ENCODE measurements around the gene M6PR.
A peak's percentile ranks its signal among the peaks of the same experiment; 100 is the strongest.
"Not testable (repeated sequence)": the region's sequence is repeated elsewhere in the genome, so short reads cannot be mapped to it uniquely, and the experiment has no call there.

The M6PR gene

GRCh38 chr12:8950702-8951478 lies 1.4 kb upstream of the M6PR start:
- no peak for DNase-seq (ENCODE audit: low read depth in 2 of 2)

- DNase-seq (ENCODE audit: low read depth in 2 of 2) = no peak
These were observed 729 bp upstream of the M6PR start for GRCh38 chr12:8950221-8950527.

- no peak for DNase-seq (ENCODE audit: low read depth in 2 of 2)
These were observed 624 bp downstream of the M6PR start for GRCh38 chr12:8948701-8949341.

- no peak for DNase-seq (ENCODE audit: low read depth in 2 of 2)
These were observed 1.7 kb downstream of the M6PR start for GRCh38 chr12:8947737-8948136.

- DNase-seq (ENCODE audit: low read depth in 2 of 2) = no peak
These were observed 2.7 kb downstream of the M6PR start for GRCh38 chr12:8946733-8947132.

- DNase-seq (ENCODE audit: low read depth in 2 of 2) = no peak
These were observed 5.8 kb downstream of the M6PR start for GRCh38 chr12:8943565-8944186.

- DNase-seq (ENCODE audit: low read depth in 2 of 2) = no peak
These were observed 7.6 kb downstream of the M6PR start for GRCh38 chr12:8941691-8942478.

- DNase-seq (ENCODE audit: low read depth in 2 of 2) = not testable (repeated sequence)
These were observed 11.5 kb downstream of the M6PR start for GRCh38 chr12:8937842-8938442.

GRCh38 chr12:8936735-8937134 lies 12.7 kb downstream of the M6PR start:
- no peak for DNase-seq (ENCODE audit: low read depth in 2 of 2)

- DNase-seq (ENCODE audit: low read depth in 2 of 2) = not testable (repeated sequence)
These were observed 15.4 kb downstream of the M6PR start for GRCh38 chr12:8934080-8934479.

GRCh38 chr12:8932464-8932863 lies 17.0 kb downstream of the M6PR start:
- not testable (repeated sequence) for DNase-seq (ENCODE audit: low read depth in 2 of 2)

- not testable (repeated sequence) for DNase-seq (ENCODE audit: low read depth in 2 of 2)
These were observed 18.7 kb downstream of the M6PR start for GRCh38 chr12:8930655-8931323.

- no peak for DNase-seq (ENCODE audit: low read depth in 2 of 2)
These were observed 26.9 kb downstream of the M6PR start for GRCh38 chr12:8922544-8922943.

GRCh38 chr12:8919643-8920042 lies 29.8 kb downstream of the M6PR start:
- not testable (repeated sequence) for DNase-seq (ENCODE audit: low read depth in 2 of 2)

- DNase-seq (ENCODE audit: low read depth in 2 of 2) = no peak
These were observed 31.7 kb downstream of the M6PR start for GRCh38 chr12:8917751-8918150.

GRCh38 chr12:8917031-8917430 lies 32.4 kb downstream of the M6PR start:
- no peak for DNase-seq (ENCODE audit: low read depth in 2 of 2)

- no peak for DNase-seq (ENCODE audit: low read depth in 2 of 2)
These were observed 33.3 kb downstream of the M6PR start for GRCh38 chr12:8916154-8916553.

GRCh38 chr12:8914716-8915526 lies 34.5 kb downstream of the M6PR start:
- DNase-seq (ENCODE audit: low read depth in 2 of 2) = no peak

GRCh38 chr12:8914033-8914715 lies 35.3 kb downstream of the M6PR start, which contains the start of gene PHC1:
Gene PHC1 (plus strand): TSS chr12:8914509. CDS start chr12:8917678, 3,169 bp downstream.
- DNase-seq (ENCODE audit: low read depth in 2 of 2) = peak; percentile 52 to 58

- no peak for DNase-seq (ENCODE audit: low read depth in 2 of 2)
These were observed 35.8 kb downstream of the M6PR start for GRCh38 chr12:8913702-8914032.
